OCI-LY1 (cell line): Measurements from ENCODE around the gene LINGO1.

ENCODE experiments used
- H2AFZ ChIP-seq: fragments of 200-600 bp; sonication (generic), shearing (Covaris generic); 2 replicates; pipeline ENCODE4 v1.6.0; 2014; ENCODE audit warnings: antibody characterized with exemption, mild to moderate bottlenecking, low read length
- H3F3A ChIP-seq: fragments of 200-600 bp; sonication (generic), shearing (Covaris generic); 2 replicates; pipeline ENCODE4 v1.6.0; 2014; ENCODE audit warnings: mild to moderate bottlenecking, antibody characterized with exemption, low read length, moderate library complexity; ENCODE audit not compliant: insufficient read depth
- H3K27ac ChIP-seq: fragments of 200-600 bp; sonication (generic); 2 replicates; pipeline ENCODE4 v1.5.1; 2014; ENCODE audit warnings: low read length, mixed run types, mild to moderate bottlenecking, low read depth; ENCODE audit not compliant: poor library complexity, severe bottlenecking
- H3K27me3 ChIP-seq: fragments of 200-600 bp; sonication (generic); 2 replicates; pipeline ENCODE4 v1.6.0; 2014; ENCODE audit warnings: antibody characterized with exemption, mild to moderate bottlenecking, low read length, moderate library complexity; ENCODE audit not compliant: insufficient read depth
- H3K36me3 ChIP-seq: fragments of 200-600 bp; sonication (generic); 2 replicates; pipeline ENCODE4 v1.6.1; 2014; ENCODE audit warnings: mild to moderate bottlenecking, antibody characterized with exemption, low read length, moderate library complexity, mixed read lengths; ENCODE audit not compliant: insufficient read depth
- H3K4me1 ChIP-seq: fragments of 200-600 bp; sonication (generic); 2 replicates; pipeline ENCODE4 v1.5.1; 2014; ENCODE audit warnings: mild to moderate bottlenecking, low read length, moderate library complexity; ENCODE audit not compliant: insufficient read depth, severe bottlenecking
- H3K4me2 ChIP-seq: fragments of 200-600 bp; sonication (generic), shearing (Covaris generic); 2 replicates; pipeline ENCODE4 v1.6.1; 2014; ENCODE audit warnings: low read length
- H3K4me3 ChIP-seq: fragments of 200-600 bp; sonication (generic); 2 replicates; pipeline ENCODE4 v1.5.1; 2014; ENCODE audit warnings: low read length, low read depth, mild to moderate bottlenecking, mixed read lengths; ENCODE audit not compliant: poor library complexity, severe bottlenecking
- H3K79me2 ChIP-seq: fragments of 200-600 bp; shearing (Covaris generic); 2 replicates; pipeline ENCODE4 v1.6.1; 2016; ENCODE audit warnings: mixed run types, low read length, mixed read lengths; ENCODE audit not compliant: insufficient read depth
- H3K9ac ChIP-seq: fragments of 200-600 bp; sonication (generic), shearing (Covaris generic); 2 replicates; pipeline ENCODE4 v1.6.1; 2014; ENCODE audit warnings: mild to moderate bottlenecking, low read length, mixed read lengths
- H3K9me2 ChIP-seq: fragments of 200-600 bp; sonication (generic), shearing (Covaris generic); 2 replicates; pipeline ENCODE4 v1.6.1; 2014; ENCODE audit warnings: low read depth, mild to moderate bottlenecking, low read length, mixed read lengths
- H3K9me3 ChIP-seq: fragments of 200-600 bp; shearing (Covaris generic); 2 replicates; pipeline ENCODE4 v1.6.1; 2014; ENCODE audit warnings: low read length, mixed read lengths
- H4K20me1 ChIP-seq: fragments of 200-600 bp; sonication (generic), shearing (Covaris generic); 2 replicates; pipeline ENCODE4 v1.6.0; 2016; ENCODE audit warnings: mild to moderate bottlenecking, low read length; ENCODE audit not compliant: insufficient read depth
- CTCF ChIP-seq: fragments of 200-600 bp; sonication (generic), shearing (Covaris generic); IDR thresholded peaks from 2 replicates; pipeline ENCODE4 v1.5.1; 2017; ENCODE audit warnings: mild to moderate bottlenecking, antibody characterized with exemption, low read length, moderate library complexity, mixed read lengths
- EZH2 ChIP-seq: fragments of 200-600 bp; sonication (generic), shearing (Covaris generic); IDR thresholded peaks from 2 replicates; pipeline ENCODE4 v1.8.0; 2017; ENCODE audit warnings: borderline replicate concordance, mixed run types, mild to moderate bottlenecking, antibody characterized with exemption, low read length, moderate library complexity, mixed read lengths

Gene LINGO1

GRCh38 chr15:77641999-77642398, 9.3 kb upstream of the LINGO1 start:
- H3K4me3 ChIP-seq = no peak overlapping the region
- H3K79me2 ChIP-seq = no peaks in the 10 kb centered on the region
- H3F3A ChIP-seq = no peaks in the 10 kb centered on the region
- H4K20me1 ChIP-seq = no peaks in the 10 kb centered on the region
- H2AFZ ChIP-seq = no peak overlapping the region
- no peak overlapping the region for H3K27ac ChIP-seq
- H3K4me1 ChIP-seq = no peaks in the 10 kb centered on the region
- H3K27me3 ChIP-seq = peaks cover 5% of the 10 kb centered on the region; the same call in 1 of the 2 replicates
- H3K36me3 ChIP-seq = no peaks in the 10 kb centered on the region
- no peak overlapping the region for H3K9ac ChIP-seq
- H3K4me2 ChIP-seq = no peak overlapping the region
- H3K9me2 ChIP-seq = no peaks in the 10 kb centered on the region
- no peaks in the 10 kb centered on the region for H3K9me3 ChIP-seq
- no peak for TF ChIP-seq EZH2
- TF ChIP-seq CTCF = no peak

- Histone ChIP-seq H3K4me3 (no peak overlapping the region), H3K9ac (no peak overlapping the region), H3F3A (no peaks in the 10 kb centered on the region), H3K36me3 (no peaks in the 10 kb centered on the region), H3K4me1 (no peaks in the 10 kb centered on the region), H3K27ac (no peak overlapping the region), H3K79me2 (no peaks in the 10 kb centered on the region), H3K9me2 (no peaks in the 10 kb centered on the region), H2AFZ (no peak overlapping the region), H3K27me3 (peaks cover 5% of the 10 kb centered on the region; the same call in 1 of the 2 replicates), H3K4me2 (no peak overlapping the region), H4K20me1 (no peaks in the 10 kb centered on the region), H3K9me3 (no peaks in the 10 kb centered on the region)
- TF ChIP-seq EZH2 (no peak), CTCF (no peak)
These were observed 7.9 kb upstream of the LINGO1 start for GRCh38 chr15:77640615-77641014.

- TF ChIP-seq EZH2 = no peak
- TF ChIP-seq CTCF = no peak
- Histone ChIP-seq H3K9me3 (no peaks in the 10 kb centered on the region), H3K9ac (no peak overlapping the region), H3K27me3 (peaks cover 5% of the 10 kb centered on the region; the same call in 1 of the 2 replicates), H3K27ac (no peak overlapping the region), H3K4me1 (no peaks in the 10 kb centered on the region), H3F3A (no peaks in the 10 kb centered on the region), H3K79me2 (no peaks in the 10 kb centered on the region), H3K4me2 (no peak overlapping the region), H3K9me2 (no peaks in the 10 kb centered on the region), H4K20me1 (no peaks in the 10 kb centered on the region), H2AFZ (no peak overlapping the region), H3K4me3 (no peak overlapping the region), H3K36me3 (no peaks in the 10 kb centered on the region)
These were observed 6.7 kb upstream of the LINGO1 start for GRCh38 chr15:77639431-77639830.
